NCI-H2196 treated with DMSO at 0.1 percent for 48 hours (cell line): ENCODE results near the gene STMN1.

Experiments used
- DNase-seq: peaks from one replicate; lab custom pipeline; 2025; ENCODE audit not compliant: unreplicated experiment; lab: John Stamatoyannopoulos, UW

STMN1 gene

DNA sequence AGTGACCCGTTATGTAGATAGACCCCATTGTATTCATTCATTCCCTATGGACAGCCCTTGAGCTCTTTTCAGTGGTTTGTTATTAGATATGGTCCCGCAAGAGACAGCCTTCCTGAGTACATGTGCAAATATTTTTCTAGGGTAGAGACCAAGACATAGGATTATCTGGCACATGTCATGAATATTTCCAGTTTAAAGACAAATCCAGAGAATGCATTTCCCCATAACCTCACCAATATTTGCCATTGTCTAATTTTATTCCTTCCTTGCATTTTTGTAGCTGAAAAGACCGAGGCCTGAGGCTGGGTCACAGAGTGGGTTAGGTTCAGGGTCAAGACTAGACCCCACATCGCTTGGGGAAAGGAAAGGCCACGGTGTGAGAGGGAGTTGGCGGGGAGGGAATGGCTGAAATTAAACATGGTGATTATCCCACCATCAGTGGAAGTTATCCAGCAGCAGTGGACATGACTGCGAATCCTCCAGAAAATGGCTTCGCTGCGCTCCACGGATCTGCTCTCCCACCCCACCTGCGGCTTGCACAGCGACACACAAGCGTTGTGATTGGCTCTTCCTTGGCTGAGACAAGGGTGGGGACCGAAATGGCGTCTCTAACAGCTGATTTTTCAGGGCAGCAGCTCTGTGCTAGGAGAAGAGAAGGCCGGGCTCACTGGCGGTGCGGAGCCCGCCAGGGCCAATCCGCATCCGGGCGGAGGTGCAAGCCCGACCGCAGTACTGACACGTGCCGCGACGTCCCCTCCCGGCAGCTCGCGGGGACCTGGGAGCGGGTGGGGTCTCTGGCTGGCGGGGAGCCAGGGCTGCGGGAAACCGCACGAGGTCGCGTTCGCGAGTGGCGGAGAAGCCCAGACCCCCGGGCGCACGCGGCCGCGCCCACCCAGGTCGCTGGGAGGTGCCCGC is 16.1 kb upstream of the STMN1 start:
- DNase-seq: peak; percentile 75

DNA sequence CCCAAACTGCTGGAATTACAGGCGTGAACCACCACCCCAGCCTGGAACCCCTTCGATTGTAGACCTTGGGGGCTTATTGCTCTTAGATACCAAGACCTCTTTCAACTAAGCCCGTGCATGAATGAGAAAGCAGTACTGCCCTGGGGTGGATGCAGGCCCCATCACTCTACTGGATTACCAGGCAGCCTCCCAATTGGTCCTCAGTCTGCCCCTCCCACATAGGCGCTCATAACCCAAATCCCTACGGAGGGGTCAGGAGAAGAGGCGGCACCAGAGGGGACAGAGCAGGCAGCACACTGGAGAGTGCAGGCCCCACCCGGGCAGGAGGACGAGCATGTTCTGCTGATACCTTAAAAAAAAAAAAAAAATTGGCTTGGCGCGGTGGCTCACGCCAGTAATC is 12.4 kb upstream of the STMN1 start:
- DNase-seq: no peak

DNA sequence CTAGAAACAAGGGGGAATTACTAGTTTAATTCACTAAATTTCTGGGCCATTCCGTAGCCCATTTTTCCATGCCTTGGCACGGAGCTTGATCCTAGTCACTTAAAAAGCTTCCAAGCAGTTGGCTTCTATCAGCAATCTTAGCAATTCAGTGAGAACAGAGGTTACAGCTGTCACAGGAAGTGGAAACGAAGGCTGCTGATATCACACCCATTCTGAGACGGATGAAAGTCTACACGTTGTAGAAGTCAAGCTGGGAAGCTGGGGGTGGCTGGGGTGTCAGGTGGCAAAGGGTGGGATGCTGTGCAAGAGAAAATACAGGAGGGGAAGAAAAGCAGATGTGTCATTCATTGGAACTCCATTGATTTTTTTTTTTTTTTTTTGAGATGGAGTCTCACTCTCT is 11.8 kb upstream of the STMN1 start:
- DNase-seq: no peak

DNA sequence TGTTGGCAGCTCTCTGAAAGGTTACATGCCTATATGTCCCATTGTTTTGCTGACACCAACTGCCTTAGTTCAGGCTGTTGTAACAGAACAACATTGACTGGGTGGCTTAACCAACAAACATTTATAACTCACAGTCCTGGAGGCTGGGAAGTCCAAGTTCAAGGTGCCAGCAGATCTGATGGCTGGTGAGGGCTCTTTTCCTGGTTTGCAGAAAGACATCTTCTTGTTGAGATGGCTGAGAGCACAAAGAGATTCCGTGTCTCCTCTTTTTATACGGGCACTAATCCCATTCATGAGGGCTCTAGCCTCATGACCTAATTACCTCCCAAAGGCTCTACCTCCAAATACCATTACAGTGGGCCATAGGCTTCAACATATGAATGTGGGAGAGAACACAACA is 10.2 kb upstream of the STMN1 start:
- no peak for DNase-seq

DNA sequence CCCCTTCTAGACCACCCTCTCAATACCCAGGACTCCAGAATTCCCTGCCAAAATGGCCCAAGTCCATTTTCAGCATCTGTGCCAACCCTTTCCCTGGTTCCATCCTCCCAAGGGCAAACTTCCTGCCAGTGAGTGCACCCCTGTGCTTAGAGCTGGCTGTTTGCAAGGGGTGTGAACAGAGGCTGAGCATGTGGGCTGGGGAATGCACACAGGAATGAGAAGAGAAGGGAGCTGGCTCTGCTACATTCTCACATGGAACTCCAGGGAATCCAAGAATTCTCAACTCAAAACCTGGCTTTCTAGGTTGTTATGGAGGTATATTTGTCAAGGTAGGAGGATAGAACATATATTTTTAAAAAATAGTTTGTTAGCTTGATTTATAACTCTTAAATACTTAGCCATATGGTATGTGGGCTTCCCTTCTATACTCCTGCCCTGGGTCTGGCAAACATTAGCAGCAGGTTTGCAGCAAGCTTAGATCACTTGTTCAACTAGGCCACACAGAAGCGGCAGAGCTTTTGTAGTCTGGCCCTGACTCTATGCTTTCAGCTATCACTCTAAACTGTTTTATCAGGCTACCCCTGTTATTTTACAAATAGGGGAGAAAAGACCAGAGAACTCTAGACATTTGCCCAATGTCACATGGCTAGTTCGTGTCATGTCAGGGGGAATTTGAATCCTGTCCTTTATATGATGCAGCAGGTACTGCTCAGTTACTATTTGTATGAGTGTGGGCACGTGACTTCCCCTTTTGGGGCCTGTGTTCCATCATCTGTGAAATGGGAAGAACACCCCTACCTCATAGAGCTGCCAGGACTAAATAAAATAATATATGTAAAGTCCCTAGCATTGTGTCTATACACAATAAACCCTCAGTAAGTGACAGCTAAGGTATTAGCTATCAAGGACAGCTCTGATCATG is 8.1 kb upstream of the STMN1 start:
- no peak for DNase-seq

DNA sequence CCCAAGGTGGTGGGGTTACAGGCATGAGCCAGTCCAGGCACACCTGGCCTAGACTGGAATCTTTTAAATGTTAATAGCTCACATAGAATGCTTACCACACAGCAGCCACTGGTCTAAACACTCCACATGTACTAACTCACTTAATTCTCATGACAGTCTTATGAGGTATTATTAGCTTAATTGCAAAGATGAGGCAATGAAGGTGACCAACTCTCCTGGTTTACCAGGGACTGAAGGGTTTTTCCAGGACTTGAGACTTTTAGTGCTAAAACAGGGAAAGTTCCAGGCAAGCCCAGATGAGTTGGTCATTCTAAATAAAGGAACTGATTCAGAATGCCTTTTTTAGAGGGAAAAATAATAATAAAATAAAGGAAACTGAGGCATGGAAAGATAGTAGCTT is 7.0 kb upstream of the STMN1 start:
- DNase-seq: no peak

DNA sequence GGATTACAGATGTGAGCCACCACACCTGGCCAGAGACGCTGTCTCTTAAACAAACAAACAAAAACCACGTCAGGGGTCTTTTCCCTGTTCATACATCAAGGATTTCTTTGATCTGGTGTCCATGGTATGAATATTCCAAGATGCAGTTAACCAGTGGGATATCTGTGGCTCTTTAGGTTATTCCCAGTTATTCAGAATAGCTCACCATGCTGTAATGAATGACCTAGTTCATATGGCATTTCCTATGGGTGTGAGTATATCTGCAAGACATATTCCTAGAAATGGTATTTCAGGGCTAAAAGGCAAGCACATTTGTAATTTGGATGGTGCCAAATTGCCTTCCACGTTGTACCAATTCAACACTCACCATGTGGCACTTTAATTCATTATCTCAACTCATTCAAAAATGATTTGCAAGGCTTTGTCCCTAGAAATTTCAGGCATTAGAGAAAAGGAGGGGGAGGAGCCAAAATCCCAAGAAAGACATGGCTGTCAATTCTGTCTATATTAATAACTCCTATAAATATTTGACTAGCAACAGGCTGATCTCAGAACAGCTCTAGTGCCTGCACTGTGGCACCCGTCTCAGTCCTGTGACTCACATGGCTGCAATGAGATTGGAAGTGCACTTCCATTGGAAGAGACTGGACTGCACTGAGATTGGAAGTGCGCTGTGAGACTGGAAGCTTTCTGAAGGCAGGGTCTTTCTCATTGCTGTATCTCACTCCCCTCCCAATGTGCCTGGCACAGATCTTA is 6.0 kb upstream of the STMN1 start:
- no peak for DNase-seq

DNA sequence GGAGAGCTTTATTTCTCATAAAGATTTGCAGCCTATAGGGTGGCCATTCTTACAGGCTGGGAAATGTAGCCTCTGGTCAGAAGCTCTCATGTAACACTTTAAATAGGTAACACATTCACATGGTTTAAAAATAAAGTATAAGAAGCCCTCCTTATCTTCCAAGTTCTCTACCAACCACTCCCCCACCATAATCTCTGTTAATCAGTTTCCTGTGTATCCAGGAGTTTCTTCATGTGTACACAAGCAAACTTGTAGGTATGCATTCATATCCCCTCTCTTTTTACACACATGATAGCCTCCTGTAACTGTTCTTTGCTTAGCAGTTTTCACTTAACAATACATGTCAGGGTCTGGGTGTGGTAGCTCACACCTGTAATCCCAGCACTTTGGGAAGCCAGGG is 4.9 kb upstream of the STMN1 start:
- no peak for DNase-seq

GRCh38 chr1:25909040-25909439 is 2.8 kb upstream of the STMN1 start:
- no peak for DNase-seq

DNA sequence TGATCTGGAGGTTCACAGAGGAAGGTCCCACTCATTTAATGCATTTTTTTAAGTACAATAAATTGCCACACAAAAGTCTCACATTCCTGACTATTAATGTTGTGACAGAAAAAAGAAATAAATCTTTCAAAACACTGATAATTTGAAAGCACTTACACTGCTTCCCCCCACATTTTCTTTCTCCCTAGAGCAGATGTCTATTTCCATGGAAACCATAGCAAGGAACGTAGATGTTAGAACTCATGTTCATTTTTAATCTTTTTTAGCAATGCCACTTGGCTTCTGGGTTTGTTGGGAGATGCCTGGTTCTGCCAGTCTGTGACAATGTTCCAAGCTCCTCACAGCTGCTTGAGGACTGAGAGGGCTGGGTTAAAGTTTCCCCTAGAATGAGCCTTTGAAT is 1.9 kb upstream of the STMN1 start:
- DNase-seq: no peak

GRCh38 chr1:25907601-25908000 is 1.4 kb upstream of the STMN1 start:
- no peak for DNase-seq

GRCh38 chr1:25906644-25907300 is 553 bp upstream of the STMN1 start:
- no peak for DNase-seq

GRCh38 chr1:25904943-25905679 is 1.1 kb downstream of the STMN1 start:
- peak; percentile 91 for DNase-seq

GRCh38 chr1:25903986-25904385 is 2.2 kb downstream of the STMN1 start:
- DNase-seq: no peak

GRCh38 chr1:25902462-25902861 is 3.8 kb downstream of the STMN1 start:
- no peak for DNase-seq

DNA sequence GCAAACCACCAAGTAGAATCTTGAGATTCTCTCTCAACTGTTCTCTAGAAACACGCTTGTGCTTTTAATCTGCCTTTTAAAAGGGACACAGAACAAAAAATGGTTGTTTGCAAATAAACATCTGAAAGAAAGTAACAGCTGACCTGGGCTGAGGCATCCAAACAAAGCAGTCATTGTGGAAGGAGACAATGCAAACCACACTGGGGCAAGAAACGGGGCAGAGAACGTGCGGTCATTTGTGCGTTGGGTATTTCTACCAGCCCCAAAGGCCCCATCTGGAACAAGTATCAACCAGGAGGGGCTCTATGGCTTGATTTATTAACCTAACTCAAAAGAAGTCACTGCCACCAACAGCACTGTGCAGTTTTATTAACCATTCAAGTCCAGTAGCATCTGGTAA is 6.0 kb downstream of the STMN1 start:
- DNase-seq: no peak

DNA sequence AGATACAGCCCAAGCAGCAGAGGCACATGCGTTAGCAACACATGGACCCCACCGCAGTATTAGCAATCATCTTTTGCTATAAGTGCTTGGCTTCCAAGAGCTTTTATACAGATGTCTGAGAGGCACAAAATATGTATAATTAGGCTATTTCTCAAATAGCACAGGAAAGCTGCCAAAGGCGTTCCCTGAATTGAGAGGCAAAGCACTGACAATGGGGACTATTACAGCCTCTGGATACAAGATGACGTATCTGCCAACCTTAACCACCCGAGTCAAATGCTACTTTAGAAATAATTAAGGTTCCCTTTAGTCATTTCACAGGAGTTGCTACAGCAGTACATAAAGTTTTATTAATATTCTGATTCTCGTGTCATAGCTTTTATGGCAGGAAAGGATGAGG is 6.4 kb downstream of the STMN1 start:
- DNase-seq: no peak

DNA sequence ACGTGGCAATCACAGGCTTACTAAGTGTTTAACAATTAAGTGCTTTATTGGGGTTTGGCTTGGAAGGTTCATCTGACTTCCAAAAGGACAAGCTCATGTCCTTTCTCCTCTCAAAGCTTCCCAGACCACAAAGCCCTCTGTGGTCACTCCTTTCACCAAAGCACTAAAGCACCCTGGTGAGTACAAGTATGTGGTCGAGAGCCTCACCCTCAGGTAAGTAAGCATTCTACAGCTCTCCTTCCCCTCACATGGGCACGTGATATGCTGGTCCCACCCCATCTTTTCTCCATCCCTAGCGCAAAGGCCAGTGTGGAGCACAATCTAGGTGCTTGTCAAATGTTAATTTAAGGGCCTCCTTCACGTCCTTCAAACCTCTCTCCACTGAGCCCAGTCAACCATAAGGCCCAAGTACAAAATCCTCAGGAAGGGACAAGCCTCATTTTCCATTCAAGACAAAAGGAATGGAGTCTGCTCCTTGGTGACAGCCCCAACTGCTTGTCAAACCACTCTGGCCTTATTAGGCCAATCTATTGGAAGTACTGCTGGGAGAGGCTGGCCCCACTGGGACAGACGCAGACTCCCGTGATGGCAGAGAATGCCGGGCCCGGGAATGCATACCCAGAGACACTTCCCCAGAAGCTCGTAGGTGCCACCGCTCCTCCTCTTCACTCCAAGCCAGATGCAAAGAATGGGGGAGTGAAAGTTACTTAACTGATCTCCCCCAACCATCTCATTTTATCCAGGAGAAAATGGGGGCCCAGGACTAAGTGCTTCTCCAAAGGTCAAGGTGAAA is 7.8 kb downstream of the STMN1 start:
- DNase-seq: no peak

DNA sequence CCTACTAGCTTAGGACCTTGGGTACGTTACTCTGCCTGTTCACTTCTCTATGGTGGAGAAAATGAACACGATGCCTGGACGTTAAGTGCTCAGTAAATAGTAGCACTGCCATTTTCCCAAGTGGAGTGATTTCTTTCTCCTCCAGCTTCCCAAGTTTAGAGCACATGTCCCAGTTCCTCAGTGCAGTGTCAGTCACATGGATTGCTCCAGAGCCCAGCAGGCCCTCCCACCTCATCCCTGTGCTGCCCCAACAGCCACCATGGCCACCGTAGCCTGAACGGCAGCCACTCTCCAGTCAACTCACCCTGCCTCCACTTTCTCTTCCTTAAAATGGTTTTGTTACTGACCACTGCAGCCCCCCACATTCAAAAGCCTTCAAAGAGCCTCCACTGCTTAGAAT is 8.5 kb downstream of the STMN1 start:
- no peak for DNase-seq
